Keratinocyte (primary cell): ENCODE measurements around the gene BECN2. TPM values are rescaled to one million over a fixed set of nuclear protein-coding genes. Genes with fewer than 3 reads are reported as not detected.
"Not testable (repeated sequence)": the region's sequence is repeated elsewhere in the genome, so short reads cannot be mapped to it uniquely, and the experiment has no call there.

Experiments
- DNase-seq: peaks from one replicate; pipeline ENCODE4 v3.0.0-alpha.2; 2011; ENCODE audit warnings: low read depth, missing footprints, low spot score
- FAIRE-seq: peaks from 2 replicates; lab custom pipeline; 2011; peaks lifted over from hg19 to GRCh38; lab: Jason Lieb, UNC
- H2AFZ ChIP-seq: 2 replicates; pipeline ENCODE4 v1.6.0; 2012; ENCODE audit warnings: low read length, control low read depth, inconsistent platforms; ENCODE audit not compliant: control insufficient read depth
- H3K27ac ChIP-seq: 2 replicates; pipeline ENCODE4 v1.5.1; 2011; ENCODE audit warnings: low read length; ENCODE audit not compliant: control insufficient read depth, insufficient read depth
- H3K27me3 ChIP-seq: 3 replicates; pipeline ENCODE4 v1.6.0; 2011; ENCODE audit warnings: low read length; ENCODE audit not compliant: control insufficient read depth, insufficient read depth; ENCODE audit errors: extremely low read depth
- H3K36me3 ChIP-seq, 2 experiments: 2 replicates in 1 of 2; 3 replicates in 1 of 2; pipeline ENCODE4 v1.5.1; 2011; ENCODE audit warnings: low read length in 2 of 2, mild to moderate bottlenecking in 1 of 2; ENCODE audit not compliant: control insufficient read depth in 2 of 2, insufficient read depth in 2 of 2; ENCODE audit errors: extremely low read depth in 1 of 2
- H3K4me1 ChIP-seq: 3 replicates; pipeline ENCODE4 v1.5.1; 2011; ENCODE audit warnings: low read length; ENCODE audit not compliant: control insufficient read depth, insufficient read depth; ENCODE audit errors: extremely low read depth
- H3K4me2 ChIP-seq: 3 replicates; pipeline ENCODE4 v1.6.0; 2011; ENCODE audit warnings: low read depth, low read length; ENCODE audit not compliant: control insufficient read depth, insufficient read depth; ENCODE audit errors: extremely low read depth
- H3K4me3 ChIP-seq, 3 experiments: fragments of 200-600 bp in 1 of 3; sonication (generic) in 1 of 3; 2 replicates in 2 of 3; 3 replicates in 1 of 3; pipeline ENCODE4 v1.5.1; 2011 to 2016; ENCODE audit warnings: low read length in 3 of 3, mild to moderate bottlenecking in 3 of 3, control low read depth in 2 of 3, inconsistent platforms in 1 of 3, low read depth in 1 of 3, mixed read lengths in 1 of 3, mixed run types in 1 of 3, moderate library complexity in 1 of 3; ENCODE audit not compliant: control insufficient read depth in 2 of 3, insufficient read depth in 2 of 3; ENCODE audit errors: extremely low read depth in 1 of 3
- H3K79me2 ChIP-seq: 2 replicates; pipeline ENCODE4 v1.6.0; 2012; ENCODE audit warnings: low read length; ENCODE audit not compliant: control insufficient read depth, insufficient read depth
- H3K9ac ChIP-seq: 3 replicates; pipeline ENCODE4 v1.6.0; 2011; ENCODE audit warnings: low read length; ENCODE audit not compliant: control insufficient read depth, insufficient read depth; ENCODE audit errors: extremely low read depth
- H3K9me1 ChIP-seq: 3 replicates; pipeline ENCODE4 v1.6.0; 2011; ENCODE audit warnings: low read length; ENCODE audit not compliant: control insufficient read depth, insufficient read depth; ENCODE audit errors: extremely low read depth
- H3K9me3 ChIP-seq: 2 replicates; pipeline ENCODE4 v1.5.1; 2012; ENCODE audit warnings: low read depth, low read length; ENCODE audit not compliant: control insufficient read depth
- H4K20me1 ChIP-seq: 3 replicates; pipeline ENCODE4 v1.6.0; 2011; ENCODE audit warnings: low read length; ENCODE audit not compliant: control insufficient read depth, insufficient read depth; ENCODE audit errors: extremely low read depth
- EZH2 ChIP-seq: IDR thresholded peaks from one replicate; pipeline ENCODE4 v1.6.1; 2012; ENCODE audit warnings: inconsistent platforms, mild to moderate bottlenecking, low read length, moderate library complexity
- dilution Hi-C: fragments of 300-500 bp; cut with MboI; formaldehyde crosslinking; loops from one replicate; pipeline ENCODE4 v1.7.0; 2020; ENCODE audit warnings: low sequenced_read_pairs; ENCODE audit not compliant: extremely low pct_ligation_motif_present
- polyA plus RNA-seq, 5 experiments: library from polyadenylated mRNA; depleted of rRNA in 3 of 5; stranded (reverse) in 3 of 5; stranded (forward) in 1 of 5; unstranded in 1 of 5; fragments of >200 nt; gene quantifications; 1 replicate in 1 of 5; 2 replicates in 3 of 5; 3 replicates in 1 of 5; pipeline versions ENCODE4 v1.2.1 to v1.2.3, GENCODE V29; 2011 to 2012; ENCODE audit warnings: missing spikeins in 2 of 5, low read depth in 1 of 5, low replicate concordance in 1 of 5
- TF ChIP-seq, protein P1 (sequence below), 3 experiments: IDR thresholded peaks in 1 of 3; conservative IDR thresholded peaks in 1 of 3; optimal IDR thresholded peaks in 1 of 3; 2 replicates in 2 of 3; 3 replicates in 1 of 3; pipeline versions ENCODE3 to v1.5.1; 2011; ENCODE audit warnings: low read length in 3 of 3, mild to moderate bottlenecking in 3 of 3, moderate library complexity in 2 of 3, control low read depth in 1 of 3, inconsistent platforms in 1 of 3; ENCODE audit not compliant: insufficient read depth in 2 of 3; ENCODE audit errors: extremely low read depth in 1 of 3

Gene BECN2
- polyA plus RNA-seq, 1 donor (not counting 4 experiments of a cell fraction or from before 2014, with no cell fraction given), result not detected

DNA sequence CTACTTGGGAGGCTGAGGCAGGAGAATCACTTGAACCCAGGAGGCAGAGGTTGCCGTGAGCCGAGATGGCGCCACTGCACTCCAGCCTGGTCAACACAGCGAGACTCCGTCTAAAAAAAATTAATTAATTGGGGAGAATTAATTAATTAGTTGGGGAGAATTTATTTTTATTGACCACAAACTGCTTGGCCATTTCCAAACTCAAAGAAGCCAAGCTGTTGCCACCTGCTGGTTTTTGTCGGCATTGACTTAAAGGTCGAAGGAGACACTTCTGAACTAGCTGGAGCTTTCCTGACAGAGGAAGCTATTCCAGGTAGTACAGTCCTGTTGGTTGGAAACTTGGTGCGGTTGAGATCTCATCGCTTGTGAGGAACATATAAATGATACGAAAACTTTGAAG is 28.2 kb downstream of the BECN2 start:
- Histone ChIP-seq H3K27me3 (no peaks in the 10 kb centered on the region), H3K4me2 (no peak overlapping the region), H3K27ac (no peak overlapping the region), H3K4me1 (no peaks in the 10 kb centered on the region), H3K79me2 (no peaks in the 10 kb centered on the region), H3K4me3 (no peak overlapping the region), H3K9ac (no peak overlapping the region), H3K9me3 (no peaks in the 10 kb centered on the region), H3K36me3 (no peaks in the 10 kb centered on the region), H2AFZ (no peak overlapping the region), H3K9me1 (no peaks in the 10 kb centered on the region), H4K20me1 (no peaks in the 10 kb centered on the region)
- DNase-seq (no peak), FAIRE-seq (no peak)
- dilution Hi-C loops, result no loop called here
- no peak for TF ChIP-seq EZH2
- TF ChIP-seq, protein P1, sequence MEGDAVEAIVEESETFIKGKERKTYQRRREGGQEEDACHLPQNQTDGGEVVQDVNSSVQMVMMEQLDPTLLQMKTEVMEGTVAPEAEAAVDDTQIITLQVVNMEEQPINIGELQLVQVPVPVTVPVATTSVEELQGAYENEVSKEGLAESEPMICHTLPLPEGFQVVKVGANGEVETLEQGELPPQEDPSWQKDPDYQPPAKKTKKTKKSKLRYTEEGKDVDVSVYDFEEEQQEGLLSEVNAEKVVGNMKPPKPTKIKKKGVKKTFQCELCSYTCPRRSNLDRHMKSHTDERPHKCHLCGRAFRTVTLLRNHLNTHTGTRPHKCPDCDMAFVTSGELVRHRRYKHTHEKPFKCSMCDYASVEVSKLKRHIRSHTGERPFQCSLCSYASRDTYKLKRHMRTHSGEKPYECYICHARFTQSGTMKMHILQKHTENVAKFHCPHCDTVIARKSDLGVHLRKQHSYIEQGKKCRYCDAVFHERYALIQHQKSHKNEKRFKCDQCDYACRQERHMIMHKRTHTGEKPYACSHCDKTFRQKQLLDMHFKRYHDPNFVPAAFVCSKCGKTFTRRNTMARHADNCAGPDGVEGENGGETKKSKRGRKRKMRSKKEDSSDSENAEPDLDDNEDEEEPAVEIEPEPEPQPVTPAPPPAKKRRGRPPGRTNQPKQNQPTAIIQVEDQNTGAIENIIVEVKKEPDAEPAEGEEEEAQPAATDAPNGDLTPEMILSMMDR (optimal IDR thresholded peaks at IDR 0.05 in 1 of 3, IDR thresholded peaks at IDR 0.05 in 1 of 3, conservative IDR thresholded peaks at IDR 0.05 in 1 of 3; ENCODE audit: extremely low read depth in 1 of 3, insufficient read depth in 2 of 3, low read length in 3 of 3), result peak; percentile 12 to 41 (median 32)

DNA sequence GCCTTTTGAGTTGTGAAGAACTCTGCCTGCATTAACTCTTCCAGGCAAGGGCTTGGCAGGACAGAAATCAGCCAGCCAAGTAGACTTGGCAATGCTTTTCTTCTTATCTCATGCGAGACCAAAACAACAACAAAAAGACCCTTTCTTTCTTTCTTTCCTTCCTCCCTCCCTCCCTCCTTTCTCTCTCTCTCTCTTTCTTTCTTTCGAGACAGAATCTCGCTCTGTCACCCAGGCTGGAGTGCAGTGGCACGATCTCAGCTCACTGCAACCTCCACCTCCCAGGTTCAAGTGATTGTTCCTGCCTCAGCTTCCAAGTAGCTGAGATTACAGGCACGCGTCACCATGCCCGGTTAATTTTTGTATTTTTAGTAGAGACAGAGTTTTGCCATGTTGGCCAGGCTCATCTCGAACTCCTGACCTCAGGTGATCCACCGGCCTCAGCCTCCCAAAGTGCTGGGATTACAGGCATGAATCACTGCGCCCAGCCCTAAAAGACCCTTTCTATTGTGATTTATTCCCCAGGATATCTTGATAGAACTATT is 30.9 kb downstream of the BECN2 start:
- H3K36me3 ChIP-seq, dilution Hi-C loops, H3K27ac ChIP-seq, H3K9me1 ChIP-seq, H4K20me1 ChIP-seq, H3K4me3 ChIP-seq, H3K4me2 ChIP-seq, H3K79me2 ChIP-seq, FAIRE-seq, H3K27me3 ChIP-seq, H2AFZ ChIP-seq, DNase-seq, H3K4me1 ChIP-seq, H3K9ac ChIP-seq, H3K9me3 ChIP-seq: not testable (repeated sequence)

DNA sequence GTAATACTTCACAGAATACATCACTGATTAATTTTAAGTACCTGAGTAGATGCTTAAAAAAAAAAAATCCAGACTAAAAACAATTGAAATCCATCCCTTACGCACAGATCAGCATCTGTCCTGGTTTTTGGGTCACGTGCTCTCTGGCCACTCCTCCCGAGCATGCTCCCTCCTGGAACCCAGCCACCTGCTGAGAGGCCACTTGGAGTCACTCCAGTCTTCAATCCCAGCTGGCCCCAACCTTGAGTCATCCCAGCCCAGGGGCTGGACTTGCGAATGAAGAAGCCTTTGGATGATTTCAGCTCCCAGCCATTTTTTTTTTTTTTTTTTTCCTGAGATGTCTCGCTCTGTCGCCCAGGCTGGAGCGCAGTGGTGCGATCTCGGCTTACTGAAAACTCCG is 32.5 kb downstream of the BECN2 start:
- no peak overlapping the region for H3K27ac ChIP-seq
- no peaks in the 10 kb centered on the region for H3K79me2 ChIP-seq
- H3K9ac ChIP-seq, result no peak overlapping the region
- DNase-seq (no peak), FAIRE-seq (no peak)
- H3K4me1 ChIP-seq, result no peaks in the 10 kb centered on the region
- H3K36me3 ChIP-seq, result no peaks in the 10 kb centered on the region
- H3K4me3 ChIP-seq, result no peak overlapping the region
- H3K9me1 ChIP-seq, result no peaks in the 10 kb centered on the region
- H4K20me1 ChIP-seq, result no peaks in the 10 kb centered on the region
- no peaks in the 10 kb centered on the region for H3K27me3 ChIP-seq
- dilution Hi-C loops, result no loop called here
- no peak overlapping the region for H2AFZ ChIP-seq
- TF ChIP-seq EZH2, result no peak
- H3K9me3 ChIP-seq, result no peaks in the 10 kb centered on the region
- H3K4me2 ChIP-seq, result no peak overlapping the region
